Liver (tissue), 9 donors: Measurements from ENCODE around the gene NCK2. TPM values are rescaled to one million over a fixed set of nuclear protein-coding genes. Genes with fewer than 3 reads are reported as not detected.

Experiments used
- DNase-seq: peaks from one replicate; pipeline ENCODE4 v3.0.0-alpha.2; 2017; ENCODE audit warnings: low spot score
- H3K27ac ChIP-seq, 2 donors: one replicate each; pipeline ENCODE4 v1.7.0; 2013; ENCODE audit warnings: inconsistent platforms in 2 of 2, low read length in 2 of 2, control low read depth in 1 of 2, low read depth in 1 of 2, mild to moderate bottlenecking in 1 of 2
- H3K27me3 ChIP-seq, 4 donors: one replicate each; pipeline versions ENCODE4 v1.6.1 to v1.7.0; 2013; ENCODE audit warnings: low read length in 3 of 4, inconsistent platforms in 1 of 4, mild to moderate bottlenecking in 1 of 4, moderate library complexity in 1 of 4; ENCODE audit not compliant: control insufficient read depth in 4 of 4, insufficient read depth in 4 of 4
- H3K36me3 ChIP-seq, 4 donors: one replicate each; pipeline versions ENCODE4 v1.6.1 to v1.7.0; 2013; ENCODE audit warnings: low read length in 3 of 4, mild to moderate bottlenecking in 3 of 4, low read depth in 1 of 4, moderate library complexity in 1 of 4; ENCODE audit not compliant: control insufficient read depth in 4 of 4, insufficient read depth in 3 of 4
- H3K4me1 ChIP-seq, 4 donors: one replicate each; pipeline versions ENCODE4 v1.6.1 to v1.7.0; 2013; ENCODE audit warnings: low read length in 3 of 4, mild to moderate bottlenecking in 3 of 4, moderate library complexity in 1 of 4; ENCODE audit not compliant: control insufficient read depth in 4 of 4, insufficient read depth in 4 of 4
- H3K4me3 ChIP-seq, 3 donors: one replicate each; pipeline versions ENCODE4 v1.6.1 to v1.7.0; 2013; ENCODE audit warnings: low read length in 3 of 3, control low read depth in 1 of 3, low read depth in 1 of 3, mild to moderate bottlenecking in 1 of 3
- H3K9ac ChIP-seq, 2 donors: one replicate each; pipeline ENCODE4 v1.7.0; 2013; ENCODE audit warnings: low read length in 2 of 2, mild to moderate bottlenecking in 2 of 2, moderate library complexity in 2 of 2, control low read depth in 1 of 2, low read depth in 1 of 2
- H3K9me3 ChIP-seq, 4 donors: one replicate each; pipeline versions ENCODE4 v1.6.1 to v1.7.0; 2013; ENCODE audit warnings: low read length in 3 of 4; ENCODE audit not compliant: control insufficient read depth in 4 of 4
- EGR1 ChIP-seq, 2 donors: IDR thresholded peaks; 2 replicates each; pipeline ENCODE4 v1.6.1; 2016 to 2018; ENCODE audit warnings: antibody characterized with exemption in 2 of 2, low read depth in 2 of 2
- FOXA1 ChIP-seq: IDR thresholded peaks from 2 replicates; pipeline ENCODE4 v1.6.1; 2016; ENCODE audit warnings: antibody characterized with exemption
- FOXA2 ChIP-seq: IDR thresholded peaks from 2 replicates; pipeline ENCODE4 v1.6.1; 2016; ENCODE audit warnings: antibody characterized with exemption
- GABPA ChIP-seq, 2 donors: IDR thresholded peaks in 1 of 2; conservative IDR thresholded peaks in 1 of 2; 2 replicates each; pipeline ENCODE4 v1.6.1; 2016; ENCODE audit warnings: antibody characterized with exemption in 2 of 2, mild to moderate bottlenecking in 1 of 2, moderate library complexity in 1 of 2
- HNF4A ChIP-seq, 2 donors: conservative IDR thresholded peaks; 2 replicates each; pipeline ENCODE4 v1.6.1; 2016; ENCODE audit warnings: antibody characterized with exemption in 2 of 2, mild to moderate bottlenecking in 2 of 2
- HNF4G ChIP-seq: IDR thresholded peaks from 2 replicates; pipeline ENCODE4 v1.6.1; 2016; ENCODE audit warnings: antibody characterized with exemption
- JUND ChIP-seq, 2 donors: IDR thresholded peaks; 2 replicates each; pipeline ENCODE4 v1.6.1; 2016; ENCODE audit warnings: antibody characterized with exemption in 2 of 2
- NR2F2 ChIP-seq: IDR thresholded peaks from 2 replicates; pipeline ENCODE4 v1.6.1; 2016; ENCODE audit warnings: antibody characterized with exemption
- RAD21 ChIP-seq, 2 donors: IDR thresholded peaks; 2 replicates each; pipeline ENCODE4 v1.6.1; 2016; ENCODE audit warnings: antibody characterized with exemption in 2 of 2, mild to moderate bottlenecking in 2 of 2
- RXRA ChIP-seq, 2 donors: IDR thresholded peaks; 2 replicates each; pipeline ENCODE4 v1.6.1; 2017 to 2018; ENCODE audit warnings: antibody characterized with exemption in 2 of 2, mild to moderate bottlenecking in 1 of 2
- SP1 ChIP-seq: IDR thresholded peaks from 2 replicates; pipeline ENCODE4 v1.6.1; 2018; ENCODE audit warnings: antibody characterized with exemption, mild to moderate bottlenecking
- TAF1 ChIP-seq: conservative IDR thresholded peaks from 2 replicates; pipeline ENCODE4 v1.6.1; 2016; ENCODE audit warnings: antibody characterized with exemption, mild to moderate bottlenecking
- YY1 ChIP-seq: IDR thresholded peaks from 2 replicates; pipeline ENCODE4 v1.6.1; 2016; ENCODE audit warnings: antibody characterized with exemption, mild to moderate bottlenecking
- WGBS: extraction: QIAGEN DNeasy Blood & Tissue Kit; methylation state at CpG from one replicate; pipeline ENCODE4 v1.1.7; 2013; 5-methylcytosine and 5-hydroxymethylcytosine counted together
- polyA plus RNA-seq, 2 donors: library from polyadenylated mRNA; stranded (reverse) in 1 of 2; unstranded in 1 of 2; fragments of 200-250 nt in 1 of 2; fragments of >200 nt in 1 of 2; fragmentation: Nextera tagmentation in 1 of 2; extraction: Ambion mirVana in 1 of 2; gene quantifications; one replicate each; pipeline versions ENCODE4 v1.2.1 to v1.2.3, GENCODE V29; 2013 to 2015
- total RNA-seq, 2 donors: library from RNA; depleted of rRNA; stranded (reverse); fragments of >200 nt; gene quantifications; one replicate each; pipeline ENCODE4 v1.2.3, GENCODE V29; 2014
- TF ChIP-seq, protein P1 (sequence below): IDR thresholded peaks from 2 replicates; pipeline ENCODE4 v1.6.1; 2016; ENCODE audit warnings: antibody characterized with exemption
- TF ChIP-seq, protein P2 (sequence below): IDR thresholded peaks from 2 replicates; pipeline ENCODE4 v1.6.1; 2016; ENCODE audit warnings: antibody characterized with exemption, mild to moderate bottlenecking
- TF ChIP-seq, protein P3 (sequence below): IDR thresholded peaks from 2 replicates; pipeline ENCODE4 v1.6.1; 2016; ENCODE audit warnings: antibody characterized with exemption
- TF ChIP-seq, protein P4 (sequence below): fragments of 150-350 bp; IDR thresholded peaks from 2 replicates; pipeline ENCODE4 v1.5.1; 2017; ENCODE audit warnings: improper control_type of control experiment, low read depth, low read length; ENCODE audit not compliant: missing input control
- TF ChIP-seq, protein P5 (sequence below): IDR thresholded peaks from 2 replicates; pipeline ENCODE4 v1.6.1; 2016; ENCODE audit warnings: antibody characterized with exemption
- donor health status: healthy.
- donor health status: healthy.
- donor health status: healthy.
- donor health status: healthy.
- donor health status: healthy.

NCK2 gene
- total and polyA plus RNA-seq, 4 donors, result 3.4 to 15.0 (median 10.7) TPM

DNA sequence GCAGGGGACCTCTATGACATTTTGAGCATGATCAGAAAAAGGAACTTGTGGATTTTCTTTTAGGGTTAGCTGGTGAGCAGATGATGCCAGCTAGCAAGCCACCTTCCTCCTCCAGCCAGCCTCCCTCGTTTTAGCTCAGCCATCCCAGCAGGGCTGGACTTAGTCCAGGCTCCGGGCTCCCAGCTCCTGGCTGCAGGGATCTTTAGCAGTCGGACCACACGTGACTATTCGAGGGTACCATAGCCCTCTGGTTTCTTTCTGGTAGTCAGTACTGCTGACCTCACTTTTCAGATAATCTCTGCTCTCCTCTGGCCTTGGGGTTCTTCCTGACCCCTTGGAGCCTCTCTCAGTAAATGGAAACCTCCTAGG, 31.8 kb downstream of the NCK2 start:
- H3K9me3 ChIP-seq, result no peaks in the 10 kb centered on the region
- TF ChIP-seq, protein P1, sequence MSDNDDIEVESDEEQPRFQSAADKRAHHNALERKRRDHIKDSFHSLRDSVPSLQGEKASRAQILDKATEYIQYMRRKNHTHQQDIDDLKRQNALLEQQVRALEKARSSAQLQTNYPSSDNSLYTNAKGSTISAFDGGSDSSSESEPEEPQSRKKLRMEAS, result no peak
- TF ChIP-seq, protein P2, sequence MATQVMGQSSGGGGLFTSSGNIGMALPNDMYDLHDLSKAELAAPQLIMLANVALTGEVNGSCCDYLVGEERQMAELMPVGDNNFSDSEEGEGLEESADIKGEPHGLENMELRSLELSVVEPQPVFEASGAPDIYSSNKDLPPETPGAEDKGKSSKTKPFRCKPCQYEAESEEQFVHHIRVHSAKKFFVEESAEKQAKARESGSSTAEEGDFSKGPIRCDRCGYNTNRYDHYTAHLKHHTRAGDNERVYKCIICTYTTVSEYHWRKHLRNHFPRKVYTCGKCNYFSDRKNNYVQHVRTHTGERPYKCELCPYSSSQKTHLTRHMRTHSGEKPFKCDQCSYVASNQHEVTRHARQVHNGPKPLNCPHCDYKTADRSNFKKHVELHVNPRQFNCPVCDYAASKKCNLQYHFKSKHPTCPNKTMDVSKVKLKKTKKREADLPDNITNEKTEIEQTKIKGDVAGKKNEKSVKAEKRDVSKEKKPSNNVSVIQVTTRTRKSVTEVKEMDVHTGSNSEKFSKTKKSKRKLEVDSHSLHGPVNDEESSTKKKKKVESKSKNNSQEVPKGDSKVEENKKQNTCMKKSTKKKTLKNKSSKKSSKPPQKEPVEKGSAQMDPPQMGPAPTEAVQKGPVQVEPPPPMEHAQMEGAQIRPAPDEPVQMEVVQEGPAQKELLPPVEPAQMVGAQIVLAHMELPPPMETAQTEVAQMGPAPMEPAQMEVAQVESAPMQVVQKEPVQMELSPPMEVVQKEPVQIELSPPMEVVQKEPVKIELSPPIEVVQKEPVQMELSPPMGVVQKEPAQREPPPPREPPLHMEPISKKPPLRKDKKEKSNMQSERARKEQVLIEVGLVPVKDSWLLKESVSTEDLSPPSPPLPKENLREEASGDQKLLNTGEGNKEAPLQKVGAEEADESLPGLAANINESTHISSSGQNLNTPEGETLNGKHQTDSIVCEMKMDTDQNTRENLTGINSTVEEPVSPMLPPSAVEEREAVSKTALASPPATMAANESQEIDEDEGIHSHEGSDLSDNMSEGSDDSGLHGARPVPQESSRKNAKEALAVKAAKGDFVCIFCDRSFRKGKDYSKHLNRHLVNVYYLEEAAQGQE, result no peak
- TF ChIP-seq FOXA1, result no peak
- TF ChIP-seq RXRA (IDR thresholded peaks at IDR 0.05), result no peak
- no peak for TF ChIP-seq HNF4G
- TF ChIP-seq FOXA2, result no peak
- TF ChIP-seq JUND (IDR thresholded peaks at IDR 0.05), result no peak
- no peak for TF ChIP-seq GABPA (IDR thresholded peaks at IDR 0.05 in 1 of 2, conservative IDR thresholded peaks at IDR 0.05 in 1 of 2)
- no peak overlapping the region for H3K9ac ChIP-seq
- no peak overlapping the region for H3K4me3 ChIP-seq
- H3K27ac ChIP-seq, result no peak overlapping the region
- WGBS, result 78% methylated on average over 5 of the region's 5 CpGs
- H3K4me1 ChIP-seq, result peaks cover 0 to 6% (median 2%) of the 10 kb centered on the region in 4 donors
- H3K27me3 ChIP-seq, result no peaks in the 10 kb centered on the region
- DNase-seq, result no peak
- H3K36me3 ChIP-seq, result no peaks in the 10 kb centered on the region

DNA sequence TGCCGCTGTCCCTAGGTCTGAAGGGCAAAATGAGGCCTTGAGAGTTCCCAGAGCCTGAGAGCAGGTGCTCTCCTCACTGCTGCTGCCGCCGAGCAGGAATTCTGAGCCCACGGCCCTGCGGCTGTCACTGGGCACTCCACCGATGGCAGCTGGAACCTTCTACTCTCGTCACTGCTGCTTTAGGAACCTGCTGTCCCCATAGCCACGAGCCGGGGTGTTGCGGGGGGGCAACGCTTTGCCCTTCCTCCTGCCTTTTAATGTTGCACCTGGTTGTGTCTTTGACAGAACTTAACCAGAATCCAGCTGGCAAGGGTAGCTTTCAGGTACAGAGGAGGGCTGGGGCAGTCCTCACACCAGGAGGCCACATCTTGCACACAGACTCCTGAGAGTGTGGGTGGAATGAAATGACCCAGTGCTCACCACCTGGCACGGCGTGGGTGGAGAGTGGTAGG, 32.3 kb downstream of the NCK2 start:
- Histone ChIP-seq H3K27ac (no peak overlapping the region), H3K4me3 (no peak overlapping the region), H3K36me3 (no peaks in the 10 kb centered on the region), H3K27me3 (no peaks in the 10 kb centered on the region), H3K4me1 (peaks cover 0 to 6% (median 2%) of the 10 kb centered on the region in 4 donors), H3K9ac (no peak overlapping the region), H3K9me3 (no peaks in the 10 kb centered on the region)
- 89% methylated on average over 13 of the region's 13 CpGs for WGBS
- TF ChIP-seq FOXA1 (no peak), HNF4A (conservative IDR thresholded peaks at IDR 0.05) (no peak), GABPA (IDR thresholded peaks at IDR 0.05 in 1 of 2, conservative IDR thresholded peaks at IDR 0.05 in 1 of 2) (no peak), RAD21 (IDR thresholded peaks at IDR 0.05) (no peak), FOXA2 (no peak), JUND (IDR thresholded peaks at IDR 0.05) (no peak), RXRA (IDR thresholded peaks at IDR 0.05) (no peak), SP1 (no peak), EGR1 (IDR thresholded peaks at IDR 0.05; ENCODE audit: low read depth in 2 of 2) (no peak), NR2F2 (no peak), TAF1 (no peak), HNF4G (no peak), YY1 (no peak)
- TF ChIP-seq, protein P2, result no peak
- TF ChIP-seq, protein P3, sequence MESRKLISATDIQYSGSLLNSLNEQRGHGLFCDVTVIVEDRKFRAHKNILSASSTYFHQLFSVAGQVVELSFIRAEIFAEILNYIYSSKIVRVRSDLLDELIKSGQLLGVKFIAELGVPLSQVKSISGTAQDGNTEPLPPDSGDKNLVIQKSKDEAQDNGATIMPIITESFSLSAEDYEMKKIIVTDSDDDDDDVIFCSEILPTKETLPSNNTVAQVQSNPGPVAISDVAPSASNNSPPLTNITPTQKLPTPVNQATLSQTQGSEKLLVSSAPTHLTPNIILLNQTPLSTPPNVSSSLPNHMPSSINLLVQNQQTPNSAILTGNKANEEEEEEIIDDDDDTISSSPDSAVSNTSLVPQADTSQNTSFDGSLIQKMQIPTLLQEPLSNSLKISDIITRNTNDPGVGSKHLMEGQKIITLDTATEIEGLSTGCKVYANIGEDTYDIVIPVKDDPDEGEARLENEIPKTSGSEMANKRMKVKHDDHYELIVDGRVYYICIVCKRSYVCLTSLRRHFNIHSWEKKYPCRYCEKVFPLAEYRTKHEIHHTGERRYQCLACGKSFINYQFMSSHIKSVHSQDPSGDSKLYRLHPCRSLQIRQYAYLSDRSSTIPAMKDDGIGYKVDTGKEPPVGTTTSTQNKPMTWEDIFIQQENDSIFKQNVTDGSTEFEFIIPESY, result no peak
- TF ChIP-seq, protein P4, sequence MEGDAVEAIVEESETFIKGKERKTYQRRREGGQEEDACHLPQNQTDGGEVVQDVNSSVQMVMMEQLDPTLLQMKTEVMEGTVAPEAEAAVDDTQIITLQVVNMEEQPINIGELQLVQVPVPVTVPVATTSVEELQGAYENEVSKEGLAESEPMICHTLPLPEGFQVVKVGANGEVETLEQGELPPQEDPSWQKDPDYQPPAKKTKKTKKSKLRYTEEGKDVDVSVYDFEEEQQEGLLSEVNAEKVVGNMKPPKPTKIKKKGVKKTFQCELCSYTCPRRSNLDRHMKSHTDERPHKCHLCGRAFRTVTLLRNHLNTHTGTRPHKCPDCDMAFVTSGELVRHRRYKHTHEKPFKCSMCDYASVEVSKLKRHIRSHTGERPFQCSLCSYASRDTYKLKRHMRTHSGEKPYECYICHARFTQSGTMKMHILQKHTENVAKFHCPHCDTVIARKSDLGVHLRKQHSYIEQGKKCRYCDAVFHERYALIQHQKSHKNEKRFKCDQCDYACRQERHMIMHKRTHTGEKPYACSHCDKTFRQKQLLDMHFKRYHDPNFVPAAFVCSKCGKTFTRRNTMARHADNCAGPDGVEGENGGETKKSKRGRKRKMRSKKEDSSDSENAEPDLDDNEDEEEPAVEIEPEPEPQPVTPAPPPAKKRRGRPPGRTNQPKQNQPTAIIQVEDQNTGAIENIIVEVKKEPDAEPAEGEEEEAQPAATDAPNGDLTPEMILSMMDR, result no peak
- TF ChIP-seq, protein P5, sequence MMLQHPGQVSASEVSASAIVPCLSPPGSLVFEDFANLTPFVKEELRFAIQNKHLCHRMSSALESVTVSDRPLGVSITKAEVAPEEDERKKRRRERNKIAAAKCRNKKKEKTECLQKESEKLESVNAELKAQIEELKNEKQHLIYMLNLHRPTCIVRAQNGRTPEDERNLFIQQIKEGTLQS, result no peak
- TF ChIP-seq, protein P1, result no peak
- DNase-seq, result no peak
